HG02870 (cell line): Measurements from ENCODE around the gene PAQR8.

Experiments
- ATAC-seq: cut with Tn5 transposase; IDR thresholded peaks from one replicate; pipeline ENCODE4 v1.9.1; 2021; ENCODE audit warnings: mild to moderate bottlenecking, moderate library complexity; ENCODE audit not compliant: unreplicated experiment

PAQR8 gene

DNA sequence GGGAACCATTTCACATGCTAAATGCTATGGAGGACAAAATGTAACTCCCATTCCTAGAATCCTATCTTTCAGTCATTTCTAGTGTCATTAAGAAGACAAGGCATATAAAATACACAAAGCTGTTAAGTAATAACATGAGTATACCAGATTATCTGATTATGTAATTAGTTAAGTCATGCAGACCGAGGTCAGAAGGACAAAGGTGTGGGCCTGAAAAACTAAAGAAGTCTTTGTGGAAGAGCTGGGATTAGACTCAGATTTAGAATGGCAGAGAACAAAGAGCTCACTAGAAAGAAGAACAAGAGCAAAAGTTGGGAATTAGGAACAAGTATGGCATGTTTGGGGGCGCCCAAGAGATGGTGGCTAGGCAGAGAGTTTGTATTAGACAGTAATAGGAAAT, 95.1 kb downstream of the PAQR8 start:
- ATAC-seq, result no peak
